ENCODE results near the gene PSMA5.

DNA sequence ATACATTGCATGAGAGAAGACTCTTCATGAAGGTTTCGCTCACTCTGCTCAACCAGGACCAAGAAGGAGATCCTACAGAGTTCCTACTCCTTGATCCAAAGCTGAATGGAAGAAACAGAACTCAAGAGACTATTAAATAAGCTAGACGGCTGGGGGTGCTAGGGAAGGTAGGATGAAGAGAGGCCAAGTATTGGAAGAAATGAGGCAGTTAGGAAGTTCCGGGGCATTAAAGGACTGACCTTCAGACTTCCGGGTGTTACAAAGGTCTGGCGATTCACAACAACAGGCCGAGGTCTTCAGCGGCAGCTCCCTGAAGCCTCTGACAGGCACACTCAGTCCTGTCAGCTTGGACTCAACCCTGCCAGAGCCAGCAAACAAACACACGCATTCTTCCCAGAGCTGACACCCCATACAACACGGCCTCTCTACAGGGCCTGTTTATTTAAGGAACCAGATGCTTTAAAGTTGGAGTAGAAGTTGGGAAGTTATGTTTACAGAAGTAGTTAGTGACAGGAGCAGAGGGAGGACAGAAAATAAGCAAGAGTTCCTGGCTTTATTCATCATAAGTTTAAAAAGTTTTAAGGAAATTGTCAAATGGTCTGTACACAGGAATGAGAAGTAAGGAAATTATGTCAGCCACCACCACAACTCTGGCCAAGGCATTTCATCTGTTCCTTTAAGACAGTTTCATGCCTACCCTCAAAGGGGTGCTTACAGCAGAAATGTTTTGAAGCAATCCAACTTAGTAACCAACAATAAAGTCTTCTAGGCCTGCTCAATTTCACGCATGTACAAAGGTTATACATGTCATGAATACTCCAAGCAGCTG lies 33.2 kb downstream of the PSMA5 start:
- TF ChIP-seq, protein P1, sequence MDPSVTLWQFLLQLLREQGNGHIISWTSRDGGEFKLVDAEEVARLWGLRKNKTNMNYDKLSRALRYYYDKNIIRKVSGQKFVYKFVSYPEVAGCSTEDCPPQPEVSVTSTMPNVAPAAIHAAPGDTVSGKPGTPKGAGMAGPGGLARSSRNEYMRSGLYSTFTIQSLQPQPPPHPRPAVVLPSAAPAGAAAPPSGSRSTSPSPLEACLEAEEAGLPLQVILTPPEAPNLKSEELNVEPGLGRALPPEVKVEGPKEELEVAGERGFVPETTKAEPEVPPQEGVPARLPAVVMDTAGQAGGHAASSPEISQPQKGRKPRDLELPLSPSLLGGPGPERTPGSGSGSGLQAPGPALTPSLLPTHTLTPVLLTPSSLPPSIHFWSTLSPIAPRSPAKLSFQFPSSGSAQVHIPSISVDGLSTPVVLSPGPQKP (IDR thresholded peaks at IDR 0.05; ENCODE audit: borderline replicate concordance, low read depth, low read length): no peak
- no peak for TF ChIP-seq POLR2A (IDR thresholded peaks at IDR 0.05; ENCODE audit: low read depth, low read length)
- TF ChIP-seq, protein P2, sequence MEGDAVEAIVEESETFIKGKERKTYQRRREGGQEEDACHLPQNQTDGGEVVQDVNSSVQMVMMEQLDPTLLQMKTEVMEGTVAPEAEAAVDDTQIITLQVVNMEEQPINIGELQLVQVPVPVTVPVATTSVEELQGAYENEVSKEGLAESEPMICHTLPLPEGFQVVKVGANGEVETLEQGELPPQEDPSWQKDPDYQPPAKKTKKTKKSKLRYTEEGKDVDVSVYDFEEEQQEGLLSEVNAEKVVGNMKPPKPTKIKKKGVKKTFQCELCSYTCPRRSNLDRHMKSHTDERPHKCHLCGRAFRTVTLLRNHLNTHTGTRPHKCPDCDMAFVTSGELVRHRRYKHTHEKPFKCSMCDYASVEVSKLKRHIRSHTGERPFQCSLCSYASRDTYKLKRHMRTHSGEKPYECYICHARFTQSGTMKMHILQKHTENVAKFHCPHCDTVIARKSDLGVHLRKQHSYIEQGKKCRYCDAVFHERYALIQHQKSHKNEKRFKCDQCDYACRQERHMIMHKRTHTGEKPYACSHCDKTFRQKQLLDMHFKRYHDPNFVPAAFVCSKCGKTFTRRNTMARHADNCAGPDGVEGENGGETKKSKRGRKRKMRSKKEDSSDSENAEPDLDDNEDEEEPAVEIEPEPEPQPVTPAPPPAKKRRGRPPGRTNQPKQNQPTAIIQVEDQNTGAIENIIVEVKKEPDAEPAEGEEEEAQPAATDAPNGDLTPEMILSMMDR (conservative IDR thresholded peaks at IDR 0.05; ENCODE audit: low read depth, low read length): no peak
- no peak for TF ChIP-seq CHD1 (IDR thresholded peaks at IDR 0.05; ENCODE audit: low read depth, low read length)
- no peak for TF ChIP-seq SMC3 (IDR thresholded peaks at IDR 0.05; ENCODE audit: low read depth, low read length)
- TF ChIP-seq RAD21 (IDR thresholded peaks at IDR 0.05; ENCODE audit: low read length): no peak
- TF ChIP-seq MXI1 (IDR thresholded peaks at IDR 0.05; ENCODE audit: borderline replicate concordance, low read depth, low read length): peak; percentile 65
- no peak for TF ChIP-seq RCOR1 (IDR thresholded peaks at IDR 0.05; ENCODE audit: insufficient replicate concordance, low read length)
- TF ChIP-seq MAZ (IDR thresholded peaks at IDR 0.05; ENCODE audit: borderline replicate concordance, low read depth, low read length): no peak
- TF ChIP-seq FOS (IDR thresholded peaks at IDR 0.05; ENCODE audit: low read depth, low read length): no peak
